ENCODE measurements around the gene LOXL1. TPM values are rescaled to one million over a fixed set of nuclear protein-coding genes. Genes with fewer than 3 reads are reported as not detected.

LOXL1 gene
- total and polyA plus RNA-seq, 2 donors (not counting 1 experiment from before 2014, with no cell fraction given): 0.21 to 0.49 TPM

- H3K27me3 Mint-ChIP-seq: peaks cover 10% of the 10 kb centered on the region
- no peak overlapping the region for H3K4me3 Mint-ChIP-seq
- no peaks in the 10 kb centered on the region for H4K20me1 ChIP-seq (ENCODE audit: control insufficient read depth, insufficient read depth, low read length, poor library complexity, severe bottlenecking)
- H3K27ac ChIP-seq (ENCODE audit: low read length in 2 of 2): no peak overlapping the region
- H3K79me2 ChIP-seq (ENCODE audit: control insufficient read depth, insufficient read depth, low read length): no peaks in the 10 kb centered on the region
- no peak overlapping the region for H3K27ac Mint-ChIP-seq
- DNase-seq: no peak
- H3K9ac ChIP-seq (ENCODE audit: low read length): no peak overlapping the region
- H3K27me3 ChIP-seq (replicated peaks in 1 of 4; ENCODE audit: control extremely low read depth in 1 of 4, control insufficient read depth in 3 of 4, insufficient read depth in 4 of 4, low read length in 3 of 4): peaks cover 0 to 4% (median 0%) of the 10 kb centered on the region in 4 experiments
- no peak overlapping the region for H3K4me3 ChIP-seq (ENCODE audit: control extremely low read depth in 1 of 5, extremely low read depth in 1 of 5, insufficient read depth in 1 of 5, low read depth in 2 of 5, low read length in 4 of 5)
- peaks cover 21% of the 10 kb centered on the region for H3K4me1 Mint-ChIP-seq
- ATAC-seq (ENCODE audit: low read depth): no peak
- intact Hi-C loops (cut with micrococcal nuclease): no loop called here
- 26% methylated on average over 13 of the region's 17 CpGs for WGBS (ENCODE audit: insufficient coverage)
- ChIA-PET POLR2A (interaction anchor here (0.7 kb wide), 1 partner anchor 13 kb away, joined by 5 read pairs; no protein-coding TSS in a partner anchor), CTCF (no interaction called here)
- TF ChIP-seq EZH2 (IDR thresholded peaks at IDR 0.05; ENCODE audit: borderline replicate concordance, insufficient read depth, low read depth, low read length, poor library complexity, severe bottlenecking) (no peak), CTCF (IDR thresholded peaks at IDR 0.05) (no peak)
- H3K4me1 ChIP-seq (ENCODE audit: control insufficient read depth in 2 of 2, insufficient read depth in 2 of 2, low read length in 2 of 2): peaks cover 4 to 11% of the 10 kb centered on the region in 2 donors
- H2AFZ ChIP-seq (ENCODE audit: insufficient read depth, low read depth, low read length, poor library complexity, severe bottlenecking): no peak overlapping the region
- no peaks in the 10 kb centered on the region for H3K36me3 ChIP-seq (replicated peaks in 1 of 2; ENCODE audit: control extremely low read depth in 1 of 2, control insufficient read depth in 1 of 2, extremely low read depth in 1 of 2, insufficient read depth in 2 of 2, low read length in 1 of 2)
- H3K4me2 ChIP-seq (replicated peaks; ENCODE audit: low read depth, low read length, poor library complexity, severe bottlenecking): no peak overlapping the region
- H3K9me3 ChIP-seq (ENCODE audit: control extremely low read depth in 1 of 3, control insufficient read depth in 2 of 3, insufficient read depth in 1 of 3, low read length in 2 of 3): no peaks in the 10 kb centered on the region
- no peaks in the 10 kb centered on the region for H3K9me3 Mint-ChIP-seq (ENCODE audit: insufficient read depth)
These were observed 19.9 kb downstream of the LOXL1 start for GRCh38 chr15:73946046-73946721.

GRCh38 chr15:73946795-73947370 is 20.6 kb downstream of the LOXL1 start:
- ChIA-PET POLR2A (interaction anchor here (0.7 kb wide), 1 partner anchor 12 kb away, joined by 5 read pairs; no protein-coding TSS in a partner anchor), CTCF (no interaction called here)
- 100% methylated on average over 9 of the region's 9 CpGs for WGBS (ENCODE audit: insufficient coverage)
- H3K4me3 Mint-ChIP-seq: no peak overlapping the region
- peaks cover 18% of the 10 kb centered on the region for H3K4me1 Mint-ChIP-seq
- Histone ChIP-seq H3K4me2 (replicated peaks; ENCODE audit: low read depth, low read length, poor library complexity, severe bottlenecking) (no peak overlapping the region), H3K27me3 (replicated peaks in 1 of 4; ENCODE audit: control extremely low read depth in 1 of 4, control insufficient read depth in 3 of 4, insufficient read depth in 4 of 4, low read length in 3 of 4) (peaks cover 0 to 4% (median 0%) of the 10 kb centered on the region in 4 experiments), H3K9ac (ENCODE audit: low read length) (no peak overlapping the region), H2AFZ (ENCODE audit: insufficient read depth, low read depth, low read length, poor library complexity, severe bottlenecking) (no peak overlapping the region), H3K4me3 (ENCODE audit: control extremely low read depth in 1 of 5, extremely low read depth in 1 of 5, insufficient read depth in 1 of 5, low read depth in 2 of 5, low read length in 4 of 5) (no peak overlapping the region), H3K27ac (ENCODE audit: low read length in 2 of 2) (no peak overlapping the region), H3K36me3 (replicated peaks in 1 of 2; ENCODE audit: control extremely low read depth in 1 of 2, control insufficient read depth in 1 of 2, extremely low read depth in 1 of 2, insufficient read depth in 2 of 2, low read length in 1 of 2) (no peaks in the 10 kb centered on the region), H3K4me1 (ENCODE audit: control insufficient read depth in 2 of 2, insufficient read depth in 2 of 2, low read length in 2 of 2) (peaks cover 6 to 14% of the 10 kb centered on the region in 2 donors), H3K9me3 (ENCODE audit: control extremely low read depth in 1 of 3, control insufficient read depth in 2 of 3, insufficient read depth in 1 of 3, low read length in 2 of 3) (no peaks in the 10 kb centered on the region), H4K20me1 (ENCODE audit: control insufficient read depth, insufficient read depth, low read length, poor library complexity, severe bottlenecking) (no peaks in the 10 kb centered on the region), H3K79me2 (ENCODE audit: control insufficient read depth, insufficient read depth, low read length) (no peaks in the 10 kb centered on the region)
- intact Hi-C loops (cut with micrococcal nuclease): no loop called here
- H3K27me3 Mint-ChIP-seq: peaks cover 6% of the 10 kb centered on the region
- no peak for TF ChIP-seq EZH2 (IDR thresholded peaks at IDR 0.05; ENCODE audit: borderline replicate concordance, insufficient read depth, low read depth, low read length, poor library complexity, severe bottlenecking)
- no peak for TF ChIP-seq CTCF (IDR thresholded peaks at IDR 0.05)
- no peak for DNase-seq
- ATAC-seq (ENCODE audit: low read depth): no peak
- no peak overlapping the region for H3K27ac Mint-ChIP-seq
- H3K9me3 Mint-ChIP-seq (ENCODE audit: insufficient read depth): no peaks in the 10 kb centered on the region

All from B cell (primary cell).